ENCODE data around the gene PRODH.

PRODH gene

GRCh38 chr22:18984564-18984963 lies 48.5 kb upstream of the PRODH start (continued):
- no peak for TF ChIP-seq TSHZ2 (CRISPR knock-in tag; IDR thresholded peaks at IDR 0.05)
- TF ChIP-seq ESRRG (CRISPR knock-in tag; IDR thresholded peaks at IDR 0.05): no peak
- no peak for TF ChIP-seq ZNF8 (CRISPR knock-in tag; IDR thresholded peaks at IDR 0.05)
- TF ChIP-seq TOX (CRISPR knock-in tag; IDR thresholded peaks at IDR 0.05; ENCODE audit: borderline replicate concordance): no peak

- no peak for ATAC-seq
- TF ChIP-seq ISL1 (CRISPR knock-in tag; IDR thresholded peaks at IDR 0.05) (no peak), POU6F1 (CRISPR knock-in tag; IDR thresholded peaks at IDR 0.05; ENCODE audit: borderline replicate concordance, low read depth) (no peak), CSDC2 (CRISPR knock-in tag; IDR thresholded peaks at IDR 0.05) (no peak), CSRNP3 (CRISPR knock-in tag; IDR thresholded peaks at IDR 0.05) (no peak), OSR1 (CRISPR knock-in tag; IDR thresholded peaks at IDR 0.05) (no peak), SNAI2 (CRISPR knock-in tag; IDR thresholded peaks at IDR 0.05) (no peak), RARB (CRISPR knock-in tag; IDR thresholded peaks at IDR 0.05) (no peak), PPARA (CRISPR knock-in tag; IDR thresholded peaks at IDR 0.05; ENCODE audit: borderline replicate concordance) (no peak), GLIS3 (CRISPR knock-in tag; IDR thresholded peaks at IDR 0.05) (no peak), ZFP30 (CRISPR knock-in tag; IDR thresholded peaks at IDR 0.05) (no peak), ZC3H10 (CRISPR knock-in tag; IDR thresholded peaks at IDR 0.05) (no peak)
These were observed 47.1 kb upstream of the PRODH start for GRCh38 chr22:18983120-18983651.

GRCh38 chr22:18980829-18981228 lies 44.7 kb upstream of the PRODH start:
- no peak for ATAC-seq
- TF ChIP-seq TSHZ2 (CRISPR knock-in tag; IDR thresholded peaks at IDR 0.05): no peak
- no peak for TF ChIP-seq BACH2 (CRISPR knock-in tag; IDR thresholded peaks at IDR 0.05; ENCODE audit: borderline replicate concordance)
- no peak for TF ChIP-seq ESRRG (CRISPR knock-in tag; IDR thresholded peaks at IDR 0.05)
- TF ChIP-seq ZFP30 (CRISPR knock-in tag; IDR thresholded peaks at IDR 0.05): no peak
- TF ChIP-seq POU6F1 (CRISPR knock-in tag; IDR thresholded peaks at IDR 0.05; ENCODE audit: borderline replicate concordance, low read depth): no peak
- TF ChIP-seq ZNF8 (CRISPR knock-in tag; IDR thresholded peaks at IDR 0.05): no peak
- TF ChIP-seq ZNF565 (CRISPR knock-in tag; conservative IDR thresholded peaks at IDR 0.05; ENCODE audit: low read depth): no peak
- TF ChIP-seq SNAI2 (CRISPR knock-in tag; IDR thresholded peaks at IDR 0.05): no peak

GRCh38 chr22:18979957-18980356 lies 43.9 kb upstream of the PRODH start:
- no peak for ATAC-seq
- TF ChIP-seq ARNTL (CRISPR knock-in tag; IDR thresholded peaks at IDR 0.05; ENCODE audit: borderline replicate concordance, low read depth) (no peak), ZNF565 (CRISPR knock-in tag; conservative IDR thresholded peaks at IDR 0.05; ENCODE audit: low read depth) (no peak), SNAI2 (CRISPR knock-in tag; IDR thresholded peaks at IDR 0.05) (no peak), ZNF70 (CRISPR knock-in tag; IDR thresholded peaks at IDR 0.05) (no peak), GLIS3 (CRISPR knock-in tag; IDR thresholded peaks at IDR 0.05) (no peak), BACH2 (CRISPR knock-in tag; IDR thresholded peaks at IDR 0.05; ENCODE audit: borderline replicate concordance) (no peak), CSRNP3 (CRISPR knock-in tag; IDR thresholded peaks at IDR 0.05) (no peak), ZNF8 (CRISPR knock-in tag; IDR thresholded peaks at IDR 0.05) (no peak), PATZ1 (CRISPR knock-in tag; IDR thresholded peaks at IDR 0.05; ENCODE audit: borderline replicate concordance) (no peak), ZFP3 (CRISPR knock-in tag; IDR thresholded peaks at IDR 0.05) (no peak), CSDC2 (CRISPR knock-in tag; IDR thresholded peaks at IDR 0.05) (no peak)

Measured in SK-N-SH treated with all-trans-retinoic acid at 6 μM for 48 hours (cell line).